Fibroblast of skin of scalp (primary cell): Measurements from ENCODE around the gene NDRG2.
"Not testable (repeated sequence)": the region's sequence is repeated elsewhere in the genome, so short reads cannot be mapped to it uniquely, and the experiment has no call there.

ENCODE experiments used
- DNase-seq: peaks from one replicate; pipeline ENCODE4 v3.0.0-alpha.2; 2013

Gene NDRG2

DNA sequence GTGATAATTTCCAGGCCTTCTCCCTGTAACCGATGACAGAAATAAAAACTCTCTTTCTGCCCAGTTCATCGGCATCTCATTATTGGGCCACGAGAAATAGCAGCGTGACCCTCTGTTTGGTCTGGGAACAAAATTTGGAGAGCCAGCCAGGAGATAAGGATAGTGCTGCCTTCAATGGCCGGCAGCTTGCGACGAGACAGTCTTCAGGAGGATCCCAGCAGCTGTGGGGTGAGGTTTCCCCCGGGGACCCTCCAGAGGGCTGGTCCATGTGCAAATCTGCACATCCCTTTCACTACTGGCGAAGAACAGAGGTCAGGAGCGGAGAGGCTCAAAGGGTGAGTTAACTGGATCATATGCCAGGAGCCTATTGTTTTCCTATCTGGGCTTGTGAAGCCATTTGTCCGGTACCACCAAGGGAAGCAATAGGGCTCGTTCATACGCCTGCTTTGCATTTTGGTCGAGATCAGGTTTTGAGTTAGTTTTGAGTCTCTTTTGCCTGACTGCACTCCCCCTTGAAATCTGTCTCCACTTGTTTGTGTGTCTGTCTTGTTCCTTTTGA lies 21.0 kb downstream of the NDRG2 start:
- no peak for DNase-seq

DNA sequence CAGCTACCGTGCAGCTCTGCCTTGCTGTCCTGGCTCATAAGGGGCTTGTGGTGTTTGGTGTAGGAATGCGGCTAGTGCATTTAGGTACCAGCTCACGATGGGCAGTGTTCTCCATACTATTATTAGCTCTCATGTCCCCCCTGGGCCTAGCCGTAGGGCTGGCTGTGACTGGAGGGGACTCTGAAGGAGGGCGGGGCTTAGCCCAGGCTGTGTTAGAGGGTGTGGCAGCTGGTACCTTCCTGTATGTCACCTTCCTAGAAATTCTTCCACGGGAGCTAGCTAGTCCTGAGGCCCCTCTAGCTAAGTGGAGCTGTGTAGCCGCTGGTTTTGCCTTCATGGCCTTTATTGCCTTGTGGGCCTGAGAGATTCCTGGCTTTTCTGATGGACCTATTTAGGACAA lies 23.6 kb downstream of the NDRG2 start:
- DNase-seq = no peak

DNA sequence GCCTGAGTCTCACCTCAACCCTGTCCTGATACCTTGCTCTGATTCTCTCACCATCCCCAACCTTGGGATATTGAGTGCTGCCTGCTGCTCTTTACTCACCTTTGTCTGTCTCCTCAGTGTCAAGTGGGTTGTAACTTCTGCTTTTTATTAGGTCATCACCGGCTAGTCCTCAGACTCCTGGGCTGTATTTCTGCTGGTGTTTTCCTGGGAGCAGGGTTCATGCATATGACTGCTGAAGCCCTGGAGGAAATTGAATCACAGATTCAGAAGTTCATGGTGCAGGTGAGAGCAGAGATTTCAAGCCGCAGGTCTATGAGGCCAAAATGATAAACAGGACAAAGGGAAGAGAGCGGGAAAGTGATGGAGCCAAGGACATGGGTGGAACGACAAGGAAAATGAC lies 25.3 kb downstream of the NDRG2 start:
- no peak for DNase-seq

DNA sequence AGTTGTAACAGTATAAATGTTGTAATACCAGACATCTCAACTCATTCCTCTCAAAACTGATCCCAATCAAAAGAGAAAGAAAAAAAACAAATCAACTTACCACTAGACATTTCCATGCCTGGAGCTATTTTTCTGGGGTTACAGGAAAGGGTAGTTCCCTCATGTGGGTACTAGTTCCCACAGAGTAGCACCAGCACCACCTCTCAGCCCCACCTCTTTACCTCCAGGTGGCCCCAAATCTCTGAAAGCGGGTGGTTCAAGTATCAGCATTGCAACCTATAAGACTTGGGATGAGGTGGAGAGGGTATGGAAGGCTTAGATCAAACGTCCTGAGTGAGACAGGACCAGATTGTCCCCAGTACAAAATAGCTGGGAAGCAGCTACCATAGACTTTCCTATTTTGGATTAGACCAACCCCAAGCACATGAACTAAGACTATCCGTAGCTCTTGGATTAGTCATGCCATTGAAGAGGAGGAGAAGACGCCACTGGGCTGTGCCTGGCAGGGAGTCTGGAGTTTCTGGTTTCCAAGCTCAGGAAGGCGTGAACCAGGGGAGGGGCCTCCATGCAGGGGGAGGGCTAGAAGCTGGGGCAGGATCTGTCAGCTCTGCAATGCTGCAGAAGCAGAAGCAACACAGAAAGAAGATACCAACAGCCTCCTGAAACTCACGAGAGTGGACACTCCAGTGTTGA lies 26.0 kb downstream of the NDRG2 start, which contains the start of gene SLC39A2:
SLC39A2 (plus strand) TSS at position 620 of the 693 bp plus-strand sequence. CDS start 154 bp downstream, outside the sequence.
- DNase-seq = peak; percentile 84

DNA sequence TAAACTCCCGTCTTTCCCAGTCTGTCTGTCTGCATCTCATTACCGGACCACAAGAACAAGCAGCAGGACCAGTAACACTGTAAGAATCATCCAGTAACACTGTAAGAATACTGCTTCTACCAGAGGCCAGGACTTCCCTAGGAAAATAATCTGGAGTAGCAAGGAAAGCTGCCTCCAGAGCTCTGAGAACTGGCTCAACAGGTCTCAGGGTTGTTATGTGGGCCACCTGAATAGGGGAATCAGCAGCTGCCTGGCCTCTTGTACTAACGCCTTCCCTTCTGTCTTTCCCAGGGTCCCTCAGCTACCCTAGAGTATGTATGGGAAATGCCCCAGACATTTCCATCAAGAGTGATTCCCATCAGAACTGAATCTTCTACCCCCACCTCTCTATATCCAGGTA lies 26.7 kb downstream of the NDRG2 start:
- no peak for DNase-seq

DNA sequence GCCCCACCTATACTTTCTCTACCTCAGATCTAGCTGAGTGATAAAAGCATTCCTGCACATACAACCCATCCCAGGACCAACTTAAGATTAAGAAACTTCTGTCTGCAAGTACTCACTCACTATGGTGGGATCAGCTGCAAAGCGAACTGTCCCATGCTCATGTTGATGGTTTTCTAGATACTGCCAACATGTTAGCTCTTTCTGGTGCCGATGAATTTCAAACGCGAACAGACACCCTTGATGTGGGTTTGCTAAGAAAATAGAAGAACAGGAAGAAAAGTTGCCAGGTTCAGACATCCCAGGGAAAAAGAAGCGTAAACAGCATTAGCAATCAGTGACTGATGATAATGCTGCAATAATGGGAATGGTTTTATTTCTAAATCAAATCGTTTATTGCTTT lies 27.3 kb downstream of the NDRG2 start:
- DNase-seq = no peak

DNA sequence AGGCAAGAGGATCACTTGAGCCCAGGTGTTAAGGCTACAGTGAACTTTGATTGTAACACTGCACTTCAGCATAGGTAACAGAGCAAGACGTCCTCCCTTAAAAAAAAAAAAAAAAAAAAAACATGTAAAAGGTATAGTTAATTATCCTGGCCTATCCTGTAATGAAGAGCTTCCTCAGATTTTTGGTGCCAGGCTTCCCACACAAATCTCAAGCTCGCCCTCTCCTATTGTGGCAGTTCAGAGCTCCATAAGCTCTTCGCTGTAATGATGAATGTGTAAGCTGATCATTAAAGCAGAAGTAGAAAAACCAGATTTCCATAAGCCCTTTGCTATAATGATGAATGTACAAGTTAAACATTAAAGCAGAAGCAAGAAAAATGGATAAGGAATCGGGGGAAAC lies 27.7 kb downstream of the NDRG2 start:
- DNase-seq = no peak

DNA sequence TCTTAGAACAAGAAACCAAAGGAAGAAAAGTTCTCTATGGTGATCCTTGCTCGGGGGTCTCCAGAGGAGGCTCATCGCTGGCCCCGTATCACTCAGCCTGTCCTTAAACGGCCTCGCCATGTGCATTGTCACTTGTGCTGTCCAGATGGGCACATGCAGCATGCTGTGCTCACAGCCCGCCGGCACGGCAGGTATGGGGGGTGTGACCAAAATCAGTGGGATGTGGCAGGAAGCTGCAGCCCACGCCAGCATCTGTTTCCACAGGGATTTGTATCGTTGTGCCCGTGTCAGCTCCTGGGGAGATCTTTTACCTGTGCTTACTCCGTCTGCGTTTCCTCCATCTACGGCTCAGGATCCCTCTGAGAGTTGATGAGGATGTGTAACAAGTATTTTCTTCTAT lies 28.3 kb downstream of the NDRG2 start:
- no peak for DNase-seq

DNA sequence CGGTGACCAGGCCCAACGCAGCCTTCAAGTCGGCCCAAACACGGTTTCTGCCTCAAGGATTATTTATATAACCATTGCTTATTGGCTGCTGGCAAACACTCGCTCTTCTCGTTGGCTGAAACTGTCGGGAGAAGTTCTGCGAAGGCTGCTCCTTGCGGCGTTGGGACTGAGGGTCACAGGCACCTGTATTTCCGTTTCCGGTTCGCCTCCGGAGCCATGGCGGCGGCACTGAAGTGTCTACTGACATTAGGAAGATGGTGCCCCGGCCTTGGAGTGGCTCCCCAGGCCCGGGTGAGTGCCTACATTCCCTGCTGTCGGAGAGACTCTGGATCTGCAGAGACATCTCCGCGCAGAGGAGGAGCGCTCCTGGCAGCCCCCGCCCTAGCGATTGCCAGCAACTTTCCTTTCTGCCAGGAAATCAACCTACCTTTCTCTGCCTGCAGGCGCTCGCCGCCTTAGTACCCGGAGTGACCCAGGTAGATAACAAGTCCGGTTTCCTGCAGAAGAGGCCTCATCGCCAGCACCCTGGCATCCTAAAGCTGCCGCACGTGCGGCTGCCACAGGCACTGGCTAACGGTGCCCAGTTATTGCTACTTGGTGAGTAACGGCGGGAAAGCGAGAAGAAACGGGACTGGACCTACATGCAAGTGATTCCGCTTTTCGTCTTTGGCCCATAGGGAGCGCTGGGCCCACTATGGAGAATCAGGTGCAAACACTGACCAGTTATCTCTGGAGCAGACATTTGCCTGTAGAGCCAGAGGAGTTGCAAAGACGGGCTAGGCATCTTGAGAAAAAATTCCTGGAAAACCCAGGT lies 34.9 kb downstream of the NDRG2 start, which contains the start of gene METTL17:
METTL17 (plus strand) TSS at position 194 of the 814 bp plus-strand sequence; CDS start at position 217, 23 bp downstream.
- DNase-seq = peak; percentile 98

DNA sequence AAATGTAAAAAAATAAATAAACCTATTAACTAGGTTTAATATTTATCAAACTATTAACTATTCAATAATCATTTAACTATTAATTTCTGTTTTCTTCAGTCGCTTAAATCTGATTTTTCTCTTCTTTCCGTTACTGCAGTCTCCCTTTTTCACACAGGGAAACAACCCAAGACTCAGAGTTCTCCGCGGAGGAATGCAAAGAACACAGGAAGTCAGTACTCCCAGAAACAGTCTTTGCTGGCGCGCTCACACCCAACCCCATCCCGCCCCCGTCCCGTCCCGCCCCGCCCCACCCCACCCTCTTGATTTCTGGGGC lies 35.4 kb downstream of the NDRG2 start:
- DNase-seq = no peak

DNA sequence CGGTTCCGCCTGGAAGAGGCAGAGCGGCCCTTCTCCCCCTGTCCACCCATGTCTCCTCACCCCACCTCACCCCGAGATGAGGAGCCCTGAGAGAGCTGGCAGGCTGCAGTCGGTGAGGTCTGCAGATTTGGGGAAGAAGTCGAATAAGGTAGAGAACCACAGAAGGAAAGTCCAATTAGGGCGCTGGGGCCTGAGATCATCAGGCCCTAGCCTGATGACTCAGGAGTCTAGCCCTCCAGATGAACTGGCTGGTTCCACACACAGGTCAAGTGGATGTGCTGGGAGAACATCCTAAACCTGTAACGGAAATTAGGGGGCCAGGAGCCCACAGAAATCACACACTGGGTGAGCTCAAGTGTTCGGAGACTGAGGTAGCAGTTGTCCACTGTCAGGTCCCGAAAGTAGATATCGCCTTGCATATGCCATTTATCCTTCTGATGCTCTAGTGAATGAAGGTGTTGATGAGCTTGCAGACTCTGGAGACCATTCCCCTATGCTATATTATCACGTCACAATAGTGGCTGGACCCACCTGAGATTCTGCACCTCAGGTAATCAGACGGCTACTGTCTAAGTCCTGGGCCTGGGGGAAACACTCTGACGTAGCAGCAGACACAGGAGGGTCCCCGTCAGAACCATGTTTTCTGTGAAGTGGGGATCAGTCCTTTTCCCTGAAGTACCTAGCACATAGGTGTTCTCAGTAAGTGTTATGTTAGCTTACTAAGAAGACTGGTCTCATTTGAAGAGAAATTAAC lies 36.0 kb downstream of the NDRG2 start:
- DNase-seq = no peak

DNA sequence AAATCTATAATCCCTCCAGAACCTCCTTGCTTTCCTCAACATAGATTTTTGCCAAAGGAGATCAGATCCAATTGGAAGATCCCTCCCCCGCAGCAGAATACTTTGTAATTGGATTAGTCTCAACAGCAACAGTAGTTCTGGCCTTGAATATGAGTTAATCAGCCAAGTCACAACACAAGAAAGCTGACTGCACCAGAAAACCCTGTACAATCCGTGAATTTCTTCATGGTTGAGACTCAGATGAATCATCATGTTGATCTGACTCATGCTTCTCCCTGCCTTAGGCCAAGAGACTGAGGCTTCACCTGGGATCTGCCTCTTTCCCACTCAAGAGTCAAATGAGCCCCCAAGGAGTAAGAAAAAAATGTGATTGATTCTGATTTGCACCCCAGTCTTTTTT lies 38.0 kb downstream of the NDRG2 start:
- peak; percentile 93 for DNase-seq

DNA sequence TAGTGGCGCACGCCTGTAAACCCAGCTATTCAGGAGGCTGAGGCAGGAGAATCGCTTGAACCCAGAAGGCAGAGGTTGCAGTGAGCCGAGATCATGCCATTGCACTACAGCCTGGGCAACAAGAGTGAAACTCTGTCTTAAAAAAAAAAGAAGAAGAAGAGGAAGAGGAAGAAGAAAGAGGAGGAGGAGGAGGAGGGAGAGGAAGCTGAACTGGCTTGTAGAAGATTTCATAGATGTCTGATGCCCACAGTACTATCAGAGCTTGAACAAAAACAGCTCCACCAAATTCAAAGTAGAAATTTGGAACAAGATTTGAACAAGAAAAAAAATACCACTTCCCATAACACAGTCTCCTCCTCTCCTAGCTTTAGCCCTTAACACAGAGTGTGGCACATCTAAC lies 39.2 kb downstream of the NDRG2 start:
- not testable (repeated sequence) for DNase-seq

DNA sequence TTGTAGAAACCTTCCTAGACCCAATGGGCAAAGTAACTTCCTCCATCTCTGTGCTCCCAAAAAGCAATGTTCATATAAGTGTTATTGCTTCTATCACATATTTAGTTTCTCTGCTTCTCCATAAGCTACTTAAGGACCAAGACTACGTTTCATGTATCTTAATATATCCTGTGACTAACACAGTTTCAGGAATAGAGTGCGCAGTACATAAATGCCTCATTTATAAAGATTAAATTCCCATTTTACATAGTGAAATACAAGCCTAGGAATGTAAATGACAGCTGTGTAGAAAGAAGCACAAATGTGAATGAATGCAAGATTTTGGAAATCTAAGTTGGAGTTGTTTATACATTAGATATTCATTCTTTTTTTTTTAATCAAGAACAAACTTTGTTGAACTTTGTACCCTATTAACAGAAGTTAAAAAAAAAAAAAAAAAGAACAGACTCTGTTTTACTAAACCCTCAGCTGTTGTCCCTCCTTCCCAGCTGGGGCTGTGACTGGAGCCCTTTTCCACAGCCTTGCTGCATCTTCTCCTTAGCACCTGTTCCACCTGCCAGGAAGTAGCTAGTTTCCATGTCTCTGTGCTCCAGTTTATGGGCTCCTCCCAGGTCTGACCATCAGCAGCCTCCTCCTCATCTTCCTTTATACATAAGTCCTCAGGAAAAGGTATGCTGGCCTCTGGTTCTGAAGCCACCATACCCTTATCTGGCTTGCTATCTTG lies 42.1 kb downstream of the NDRG2 start:
- DNase-seq = no peak

DNA sequence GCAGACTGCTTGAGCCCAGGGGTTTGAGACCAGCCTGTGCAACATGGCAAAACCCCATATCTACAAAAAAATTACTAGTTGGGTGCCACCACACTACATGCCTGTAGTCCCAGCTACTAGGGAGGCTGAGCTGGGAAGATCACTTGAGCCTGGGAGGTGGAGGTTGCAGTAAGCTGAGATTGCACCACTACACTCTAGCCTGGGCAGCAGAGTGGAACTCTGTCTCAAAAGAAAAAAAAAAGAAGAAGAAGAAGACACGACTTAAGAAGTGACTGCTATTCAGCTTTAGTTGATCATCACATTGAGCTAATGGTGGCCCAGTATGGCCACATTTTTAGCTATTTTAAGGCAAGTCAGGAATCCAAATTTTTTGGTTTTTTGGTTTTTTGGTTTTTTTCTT lies 44.0 kb downstream of the NDRG2 start:
- DNase-seq = no peak

DNA sequence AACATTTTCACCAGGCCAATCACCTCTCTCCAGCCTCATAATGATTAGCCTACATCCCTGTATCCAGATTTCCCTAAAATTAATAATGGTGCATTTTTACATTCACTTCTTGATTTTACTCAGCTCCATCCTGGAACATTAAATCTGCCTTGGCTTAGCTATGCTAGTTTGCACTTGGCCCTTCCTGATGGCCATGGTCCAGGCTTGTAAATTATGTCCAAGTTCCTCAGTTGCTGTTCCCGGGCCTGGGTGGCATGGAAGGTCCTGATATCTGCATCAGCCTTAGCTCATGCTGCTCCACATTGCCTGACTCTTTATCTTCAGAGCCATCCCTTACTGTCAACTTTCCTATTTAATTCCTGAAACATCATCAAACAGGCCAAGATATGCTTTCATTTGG lies 46.2 kb downstream of the NDRG2 start:
- DNase-seq = no peak

DNA sequence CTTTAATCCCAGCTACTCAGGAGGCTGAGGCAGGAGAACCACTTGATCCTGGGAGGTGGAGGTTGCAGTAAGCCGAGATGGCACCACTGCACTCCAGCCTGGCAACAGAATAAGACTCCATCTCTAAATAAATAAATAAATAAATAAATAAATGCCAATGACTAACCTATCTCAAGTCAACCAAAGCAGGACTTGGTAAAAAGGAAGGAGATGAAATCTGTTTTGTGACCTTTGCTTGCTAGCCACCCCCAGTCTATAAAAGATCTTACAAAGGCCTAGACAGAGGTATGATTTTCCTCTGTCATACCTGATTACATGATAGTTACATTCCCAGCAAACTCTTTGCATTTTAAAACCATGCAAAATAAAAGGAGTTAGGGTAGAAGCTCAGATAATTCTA lies 48.6 kb downstream of the NDRG2 start:
- DNase-seq = no peak

DNA sequence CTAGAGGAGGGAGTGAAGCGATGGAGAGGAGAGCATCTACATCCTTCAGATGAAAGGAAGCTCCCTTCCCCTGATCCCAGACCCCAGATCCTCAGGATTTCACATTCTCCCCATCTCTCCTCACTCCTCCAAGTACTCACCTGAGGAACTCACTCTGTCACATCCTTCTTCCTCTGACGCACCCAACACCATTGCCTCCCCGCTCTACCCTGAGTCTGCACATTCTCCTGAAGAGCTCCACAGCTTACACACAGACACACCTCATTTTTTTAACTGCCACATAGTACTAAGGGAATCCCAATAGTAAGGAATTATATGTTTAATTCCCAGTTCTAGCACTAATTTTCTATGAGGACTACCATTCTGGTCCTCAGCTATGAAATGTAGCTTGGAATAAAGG lies 51.4 kb downstream of the NDRG2 start:
- no peak for DNase-seq

DNA sequence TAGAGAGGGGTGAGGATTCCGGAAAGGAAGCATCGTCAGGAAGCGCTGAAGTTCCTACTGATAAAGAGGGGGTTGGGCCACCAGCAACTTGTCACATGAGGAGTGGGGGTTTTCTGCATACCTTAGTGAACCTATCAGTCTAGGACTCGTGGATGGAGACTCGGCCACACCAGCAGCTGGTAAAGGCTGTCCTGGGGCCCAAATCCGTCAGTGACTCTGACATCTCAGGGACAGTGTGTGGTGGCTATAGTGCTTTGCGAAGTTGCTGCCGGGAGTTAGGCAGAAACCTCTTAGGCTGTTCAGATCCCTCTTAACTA lies 53.2 kb downstream of the NDRG2 start:
- no peak for DNase-seq

DNA sequence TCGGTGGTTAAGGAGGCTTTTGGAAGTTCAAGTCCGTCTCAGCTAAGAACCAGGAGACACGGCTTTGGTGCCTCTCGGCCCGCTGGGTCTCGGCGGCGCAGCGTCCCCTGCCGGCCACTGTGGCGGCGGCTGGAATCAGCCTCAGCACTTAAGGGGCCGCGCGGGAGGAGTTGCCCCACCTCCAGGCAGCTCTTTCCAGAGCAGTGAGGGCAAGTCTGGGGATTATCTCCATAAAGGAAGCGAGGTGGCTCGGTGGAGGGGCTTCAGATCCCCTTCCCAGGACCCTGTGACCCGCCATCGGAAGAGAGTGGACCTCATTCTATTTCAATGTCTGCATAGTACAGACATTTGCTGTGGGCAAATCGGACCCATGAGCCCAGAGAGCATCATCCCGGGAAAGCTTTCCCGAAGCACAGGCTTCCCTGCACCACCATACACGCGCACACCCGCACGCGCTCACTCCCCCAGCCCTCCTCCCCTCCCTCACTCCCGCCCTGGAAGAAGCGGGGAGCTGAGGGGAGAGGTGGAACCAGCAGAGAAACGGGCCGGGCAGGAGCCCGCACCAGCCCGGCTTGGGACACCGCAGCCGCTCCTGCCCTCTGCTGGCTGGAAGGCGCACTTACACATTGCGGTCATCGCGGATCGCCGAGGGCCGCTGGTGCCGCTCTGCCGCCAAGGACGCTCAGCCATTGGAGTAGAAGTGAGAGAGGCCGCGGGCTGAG lies 53.7 kb downstream of the NDRG2 start:
- DNase-seq = peak; percentile 85

DNA sequence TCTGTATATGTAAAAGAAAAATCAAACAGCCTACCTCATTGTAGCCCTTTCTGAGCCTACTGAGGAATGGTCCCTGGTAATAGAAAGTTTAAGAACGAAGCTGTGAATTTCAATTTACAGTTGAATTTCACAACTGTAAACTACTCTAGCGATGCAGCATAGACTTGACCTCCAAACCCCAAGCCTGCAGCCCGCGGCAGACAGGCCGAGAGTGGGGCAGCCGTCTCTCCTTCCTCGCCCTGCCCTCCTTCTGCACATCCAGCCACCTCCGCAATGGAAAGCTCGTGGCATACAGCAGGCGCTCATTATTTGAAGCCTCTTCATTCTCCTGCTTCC lies 54.2 kb downstream of the NDRG2 start:
- no peak for DNase-seq

DNA sequence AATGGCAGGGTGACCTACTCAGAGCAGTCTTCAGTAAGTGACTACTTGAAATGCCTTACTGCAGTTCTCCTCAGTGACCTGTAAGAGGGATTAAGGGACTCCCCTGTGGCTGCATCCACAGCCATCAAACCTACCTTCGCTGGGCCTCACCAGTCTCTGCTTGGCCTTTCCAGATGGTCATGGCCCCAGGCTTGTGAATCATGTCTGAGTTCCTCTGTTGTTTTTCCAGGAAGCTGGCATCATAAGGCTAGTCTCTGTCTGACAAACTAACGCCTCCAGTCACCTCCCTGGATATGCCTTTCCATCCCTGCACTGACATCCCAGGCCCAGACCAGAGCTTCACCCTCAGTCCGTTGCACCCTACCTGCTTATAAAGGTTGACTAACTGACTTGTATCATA lies 55.5 kb downstream of the NDRG2 start:
- DNase-seq = no peak
